ENCODE results near the gene RNF34.

The RNF34 gene

DNA sequence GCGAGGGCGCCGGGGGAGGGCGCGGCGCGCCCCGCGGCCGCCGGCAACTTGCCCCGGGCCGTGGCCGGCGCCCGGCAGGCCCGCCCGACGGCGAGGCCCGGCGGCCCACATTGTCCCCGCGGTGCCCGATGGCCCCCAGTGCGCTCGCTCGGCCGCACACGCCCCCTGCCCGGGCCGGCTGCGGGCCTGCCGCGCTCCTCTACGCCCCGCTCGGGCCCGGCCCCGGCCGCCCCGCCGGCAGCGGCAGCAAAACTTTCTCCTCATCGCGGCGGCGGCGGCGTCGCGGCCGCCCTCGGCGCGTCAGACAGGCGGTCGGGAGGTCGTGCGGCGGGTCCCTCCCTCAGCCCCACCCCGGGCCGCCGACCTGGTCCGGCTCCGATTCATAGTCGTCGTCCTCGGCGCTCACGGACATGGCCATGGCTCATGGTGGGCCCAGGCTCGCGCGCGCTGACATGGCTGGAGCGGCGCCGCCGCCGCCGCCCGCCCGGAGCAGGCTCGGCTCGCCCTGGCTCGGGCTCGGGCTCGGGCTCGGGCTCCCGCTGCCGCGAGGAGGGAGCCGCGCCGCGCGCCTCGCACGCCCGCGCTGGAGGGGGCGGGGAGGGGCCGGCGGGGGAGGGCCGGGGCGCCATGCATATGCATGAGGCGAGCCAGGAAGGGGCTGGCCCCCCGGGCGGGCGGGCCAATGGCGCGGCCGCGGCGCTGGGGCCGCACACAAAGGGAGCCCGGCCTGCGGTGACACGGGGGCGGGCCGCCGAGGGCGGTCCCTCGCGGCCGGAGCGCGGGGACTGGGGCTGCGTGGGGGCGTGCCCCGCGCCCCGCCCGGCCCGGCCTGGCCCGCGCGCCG is 67.1 kb downstream of the RNF34 start:
- DNase-seq (ENCODE audit: low read depth, low spot score) = peak; percentile 97

DNA sequence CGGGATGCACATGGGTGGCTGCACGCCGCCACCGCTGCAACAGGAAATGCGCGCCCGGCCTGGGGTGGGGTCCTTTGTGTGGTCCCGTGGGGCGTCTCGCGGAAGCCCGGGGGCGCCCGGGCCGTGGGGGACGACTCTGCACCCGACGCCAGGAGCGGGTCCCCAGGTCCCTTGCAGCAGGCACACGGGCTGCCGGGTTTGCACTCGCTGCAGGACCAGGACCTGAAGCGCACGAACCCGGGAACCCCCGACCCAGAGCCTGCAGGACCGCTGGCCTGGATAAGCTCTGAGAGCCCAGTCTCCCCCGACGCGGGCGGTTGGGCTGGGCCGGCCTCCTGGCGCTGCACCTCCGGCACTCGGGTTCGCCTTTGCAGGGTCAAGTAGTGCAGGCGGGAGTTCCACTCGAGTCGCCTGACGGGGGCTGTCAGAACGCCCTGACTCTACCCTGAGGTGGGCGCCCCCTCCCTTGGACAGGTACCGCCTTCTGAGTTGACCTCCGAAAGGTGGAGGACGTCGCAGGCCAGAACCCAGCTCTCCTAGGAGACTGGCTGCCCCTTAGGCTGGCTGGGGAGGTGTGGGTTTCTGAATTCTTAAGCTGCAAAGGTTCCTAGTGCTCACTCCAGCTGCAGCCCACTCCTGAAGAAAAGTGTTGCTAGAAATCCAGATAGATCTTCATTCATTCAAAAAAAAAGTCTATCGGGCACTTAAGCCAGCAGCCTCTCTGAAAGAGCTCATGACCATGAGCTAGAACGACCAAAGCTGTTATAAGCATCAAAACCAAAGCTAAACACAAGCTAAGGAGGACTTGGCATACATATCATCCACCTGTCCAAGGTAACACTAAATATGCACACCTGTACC is 68.0 kb downstream of the RNF34 start:
- DNase-seq (ENCODE audit: low read depth, low spot score) = no peak

DNA sequence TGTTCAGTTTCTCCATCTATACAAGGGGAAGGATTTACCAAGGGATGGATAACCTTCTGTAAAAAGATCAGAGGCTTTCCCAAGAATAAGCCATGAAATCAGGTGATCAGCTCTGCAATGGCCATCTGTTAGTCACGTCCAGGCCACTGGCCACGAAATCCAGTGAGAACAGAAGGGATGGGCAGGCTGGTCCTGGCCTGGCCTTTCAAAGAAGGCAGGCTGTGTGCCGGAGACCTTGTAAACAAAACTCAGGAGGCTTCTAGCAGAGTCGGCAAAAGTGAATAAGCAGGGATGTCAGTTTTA is 68.5 kb downstream of the RNF34 start:
- peak; percentile 10 for DNase-seq (ENCODE audit: low read depth, low spot score)

DNA sequence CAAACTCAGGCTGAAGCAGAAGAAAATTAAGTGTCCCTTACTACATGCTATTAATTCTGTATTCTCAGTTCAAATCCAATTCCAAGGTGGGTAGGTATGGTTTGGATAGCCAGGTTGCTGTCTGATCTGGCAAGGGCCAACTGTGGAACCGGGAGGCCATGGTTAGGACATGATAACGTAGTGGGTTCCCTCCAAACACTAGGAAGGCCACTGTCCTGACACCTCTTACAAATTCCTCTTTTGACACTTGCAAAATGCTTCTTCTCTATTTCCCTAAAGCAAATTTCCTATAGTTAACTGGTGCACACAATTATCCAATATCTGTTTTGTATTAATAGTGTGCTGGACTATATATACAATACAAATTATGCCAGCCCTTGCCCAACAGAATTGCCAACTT is 70.8 kb downstream of the RNF34 start:
- DNase-seq (ENCODE audit: low read depth, low spot score) = no peak

DNA sequence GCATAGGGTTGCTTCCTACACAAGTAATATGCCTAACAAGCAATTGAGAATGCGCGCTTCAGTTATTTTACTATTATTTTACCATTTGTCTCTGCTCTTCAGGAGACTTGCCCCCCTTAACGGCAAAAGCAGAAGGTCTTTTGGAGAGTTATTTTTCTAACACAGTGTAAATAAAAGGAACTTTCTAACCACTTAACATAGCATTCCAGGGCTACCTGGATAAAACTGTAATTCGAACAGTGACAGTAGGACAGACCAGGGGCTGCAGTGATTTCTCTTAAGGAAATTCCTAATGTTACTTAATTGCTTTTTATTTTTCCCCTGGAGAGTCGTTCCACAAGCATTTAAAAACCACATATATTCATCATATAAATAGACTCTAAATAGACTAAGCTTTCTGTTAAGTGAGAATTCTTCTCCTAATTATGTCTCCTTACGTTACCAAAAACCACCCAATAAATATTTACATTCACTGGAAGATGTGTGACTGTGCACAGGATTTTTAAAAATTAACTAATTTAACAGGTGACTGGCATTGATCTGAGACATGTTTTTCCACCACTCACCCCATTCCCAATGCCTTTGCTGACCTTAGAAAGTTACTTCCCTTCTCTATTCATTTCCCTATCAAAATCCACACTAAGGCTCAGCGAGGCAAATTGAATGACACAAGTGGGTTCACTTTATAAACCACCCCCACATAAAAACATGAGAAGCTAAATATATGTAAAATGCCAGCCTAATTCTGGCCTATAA is 72.4 kb downstream of the RNF34 start:
- DNase-seq (ENCODE audit: low read depth, low spot score) = no peak

Measured in astrocyte of the hippocampus (primary cell).